Panc1 (cell line): ENCODE data around the gene GRK1. TPM values are rescaled to one million over a fixed set of nuclear protein-coding genes. Genes with fewer than 3 reads are reported as not detected.

Experiments
- ATAC-seq: fragments of 200-7000 bp; cut with Tn5 transposase; 2 replicates; pipeline ENCODE4 v1.9.1; 2020; ENCODE audit warnings: mild to moderate bottlenecking, moderate library complexity
- BruUV-seq: library from RNA; stranded (reverse); fragments of 400-500 nt; replicated peaks from 2 replicates; lab custom pipeline; 2021; lab: Mats Ljungman, UMichigan
- CTCF ChIA-PET: fragments of 300-600 bp; sonication (Branson Sonifier 250); formaldehyde crosslinking; loops from one replicate; lab custom pipeline; 2022; ENCODE audit warnings: antibody characterized with exemption; lab: Charles Lee
- POLR2A ChIA-PET: fragments of 300-600 bp; sonication (Branson Sonifier 250); formaldehyde crosslinking; loops from one replicate; lab custom pipeline; 2022; ENCODE audit warnings: antibody characterized with exemption; lab: Charles Lee
- DNase-seq: peaks from one replicate; pipeline ENCODE4 v3.0.0-alpha.2; 2010; ENCODE audit warnings: low read depth, low spot score
- H3K27ac ChIP-seq: 2 replicates; pipeline ENCODE4 v1.5.1; 2011; ENCODE audit warnings: mild to moderate bottlenecking, low read length, inconsistent platforms
- H3K27me3 ChIP-seq: fragments of 200-500 bp; sonication (Bioruptor generic); 2 replicates; pipeline ENCODE4 v1.6.0; 2014; ENCODE audit warnings: low read length, inconsistent platforms; ENCODE audit not compliant: control insufficient read depth, insufficient read depth
- H3K36me3 ChIP-seq: fragments of 200-500 bp; sonication (Bioruptor generic); 2 replicates; pipeline ENCODE4 v1.5.1; 2014; ENCODE audit warnings: inconsistent platforms, mild to moderate bottlenecking, low read length, moderate library complexity; ENCODE audit not compliant: control insufficient read depth, insufficient read depth
- H3K4me1 ChIP-seq: 2 replicates; pipeline ENCODE4 v1.5.1; 2011; ENCODE audit warnings: inconsistent platforms, mild to moderate bottlenecking, low read length, moderate library complexity; ENCODE audit not compliant: control insufficient read depth, insufficient read depth
- H3K4me3 ChIP-seq, 2 experiments: 2 replicates each; pipeline ENCODE4 v1.5.1; 2011 to 2012; ENCODE audit warnings: low read depth in 2 of 2, low read length in 2 of 2, mild to moderate bottlenecking in 2 of 2, inconsistent platforms in 1 of 2, moderate library complexity in 1 of 2
- H3K9me3 ChIP-seq: fragments of 200-500 bp; sonication (Bioruptor generic); 2 replicates; pipeline ENCODE4 v1.5.1; 2014; ENCODE audit warnings: low read depth, mild to moderate bottlenecking, inconsistent platforms, low read length, moderate library complexity; ENCODE audit not compliant: control insufficient read depth, insufficient read depth
- CTCF ChIP-seq: fragments of 450-650 bp; IDR thresholded peaks from 2 replicates; pipeline ENCODE4 v1.5.1; 2017; ENCODE audit warnings: mild to moderate bottlenecking
- POLR2AphosphoS5 ChIP-seq: IDR thresholded peaks from 2 replicates; pipeline ENCODE4 v1.6.1; 2012; ENCODE audit warnings: mild to moderate bottlenecking, low read depth, low read length, moderate library complexity
- REST ChIP-seq, 2 experiments: IDR thresholded peaks; 2 replicates each; pipeline ENCODE4 v1.6.1; 2011 to 2012; ENCODE audit warnings: low read depth in 2 of 2, control low read depth in 1 of 2, low read length in 1 of 2, mild to moderate bottlenecking in 1 of 2, moderate library complexity in 1 of 2; ENCODE audit not compliant: insufficient read depth in 1 of 2
- SIN3A ChIP-seq: IDR thresholded peaks from 2 replicates; pipeline ENCODE4 v1.6.1; 2012; ENCODE audit warnings: low read depth, mild to moderate bottlenecking, low read length, moderate library complexity, borderline replicate concordance; ENCODE audit not compliant: insufficient read depth
- TCF7L2 ChIP-seq: IDR thresholded peaks from 2 replicates; pipeline ENCODE4 v1.6.1; 2011; ENCODE audit warnings: mild to moderate bottlenecking, low read depth, low read length, inconsistent platforms
- in situ Hi-C: cut with HindIII; loops from 2 replicates; pipeline ENCODE4 v1.10.0; 2016; ENCODE audit warnings: low sequenced_read_pairs, low pct_unique_long_range_greater_than_20kb
- intact Hi-C: fragments of 100-400 bp; cut with micrococcal nuclease; formaldehyde crosslinking; loops from one replicate; pipeline ENCODE4 v1.10.0; 2022; ENCODE audit not compliant: unreplicated experiment
- total RNA-seq: library from RNA; stranded (reverse); gene quantifications from one replicate; pipeline ENCODE4 v1.2.1, GENCODE V29; 2021; ENCODE audit not compliant: unreplicated experiment

GRK1 gene
- total RNA-seq, 1 experiment from 2014 or later = 1.8 TPM

- BruUV-seq = no TSS peak
- intact Hi-C loops = no loop called here
- ChIA-PET POLR2A (no interaction called here), CTCF (no interaction called here)
- in situ Hi-C loops = no loop called here
- Histone ChIP-seq H3K27ac (no peak overlapping the region), H3K4me1 (no peaks in the 10 kb centered on the region), H3K4me3 (no peak overlapping the region), H3K9me3 (no peaks in the 10 kb centered on the region), H3K36me3 (no peaks in the 10 kb centered on the region), H3K27me3 (no peaks in the 10 kb centered on the region)
- TF ChIP-seq CTCF (no peak), TCF7L2 (no peak), SIN3A (no peak), POLR2AphosphoS5 (no peak), REST (IDR thresholded peaks at IDR 0.05; ENCODE audit: insufficient read depth in 1 of 2, low read depth in 2 of 2, low read length in 1 of 2) (no peak)
- no peak for DNase-seq
- no peak for ATAC-seq
Measured at GRCh38 chr13:113781571-113781970, 114.6 kb downstream of the GRK1 start.

- Histone ChIP-seq H3K27me3 (no peaks in the 10 kb centered on the region), H3K4me1 (no peaks in the 10 kb centered on the region), H3K36me3 (no peaks in the 10 kb centered on the region), H3K9me3 (no peaks in the 10 kb centered on the region), H3K27ac (no peak overlapping the region), H3K4me3 (no peak overlapping the region)
- DNase-seq (no peak), ATAC-seq (no peak)
- POLR2A ChIA-PET = interaction anchor here (0.6 kb wide), 1 partner anchor 22 kb away, joined by 3 read pairs; no protein-coding TSS in a partner anchor
- intact Hi-C loops (no loop called here), in situ Hi-C loops (no loop called here)
- TF ChIP-seq SIN3A (no peak), TCF7L2 (no peak), CTCF (no peak)
- no TSS peak for BruUV-seq
- CTCF ChIA-PET = no interaction called here
Measured at GRCh38 chr13:113782472-113782871, 115.5 kb downstream of the GRK1 start.
